HCT116 (cell line): ENCODE measurements around the gene LFNG. TPM values are rescaled to one million over a fixed set of nuclear protein-coding genes. Genes with fewer than 3 reads are reported as not detected.

Experiments used
- ATAC-seq: fragments of 200-7000 bp; cut with Tn5 transposase; 2 replicates; pipeline ENCODE4 v1.9.1; 2020; ENCODE audit warnings: mild to moderate bottlenecking, moderate library complexity
- BruUV-seq: library from RNA; stranded (reverse); fragments of 400-500 nt; replicated peaks from 2 replicates; lab custom pipeline; 2021; lab: Mats Ljungman, UMichigan
- CTCF ChIA-PET: fragments of 300-600 bp; sonication (Branson Sonifier 250); formaldehyde crosslinking; loops from one replicate; lab custom pipeline; 2021; ENCODE audit warnings: antibody characterized with exemption; lab: Charles Lee
- POLR2A ChIA-PET: fragments of 300-600, 350-600 bp; sonication (Branson Sonifier 250); formaldehyde crosslinking; loops from one replicate; lab custom pipeline; 2021; ENCODE audit warnings: antibody characterized with exemption; lab: Charles Lee
- RAD21 ChIA-PET, 2 experiments: fragments of 300-600 bp; sonication (Branson Sonifier 250); formaldehyde crosslinking; loops; one replicate each; lab custom pipeline; 2023; ENCODE audit warnings: low total read pairs in 2 of 2; ENCODE audit not compliant: uncharacterized antibody in 2 of 2, unreplicated experiment in 2 of 2, low non-redundant PET in 1 of 2; lab: Charles Lee
- DNase-seq: peaks from one replicate; pipeline ENCODE4 v3.0.0-alpha.2; 2010; ENCODE audit warnings: low read depth, low spot score
- H2AFZ ChIP-seq: fragments of 200-600 bp; shearing (Covaris generic), sonication (generic); 2 replicates; pipeline ENCODE4 v1.6.1; 2017; ENCODE audit warnings: low read depth, mixed run types, mixed read lengths, antibody characterized with exemption, low read length; ENCODE audit not compliant: poor library complexity, severe bottlenecking
- H3K27ac ChIP-seq: 2 replicates; pipeline ENCODE4 v1.5.1; 2012; ENCODE audit warnings: low read depth, low read length
- H3K27me3 ChIP-seq: fragments of 200-600 bp; sonication (generic); 2 replicates; pipeline ENCODE4 v1.6.1; 2016; ENCODE audit warnings: mixed run types, low read length, mixed read lengths; ENCODE audit not compliant: insufficient read depth
- H3K36me3 ChIP-seq, 2 experiments: fragments of 200-500 bp in 1 of 2; fragments of 200-600 bp in 1 of 2; sonication (Bioruptor generic) in 1 of 2; sonication (generic) in 1 of 2; 2 replicates each; pipeline versions ENCODE4 v1.5.1 to v1.6.1; 2014 to 2016; ENCODE audit warnings: low read length in 2 of 2, inconsistent platforms in 1 of 2, mixed read lengths in 1 of 2, mixed run types in 1 of 2; ENCODE audit not compliant: insufficient read depth in 2 of 2, control insufficient read depth in 1 of 2
- H3K4me1 ChIP-seq, 2 experiments: fragments of 200-600 bp in 1 of 2; sonication (generic) in 1 of 2; 2 replicates each; pipeline versions ENCODE4 v1.5.1 to v1.6.1; 2012 to 2017; ENCODE audit warnings: low read length in 2 of 2, inconsistent platforms in 1 of 2, mild to moderate bottlenecking in 1 of 2, mixed read lengths in 1 of 2, mixed run types in 1 of 2, moderate library complexity in 1 of 2; ENCODE audit not compliant: insufficient read depth in 2 of 2, control insufficient read depth in 1 of 2
- H3K4me2 ChIP-seq: fragments of 200-600 bp; sonication (generic); 2 replicates; pipeline ENCODE4 v1.6.1; 2017; ENCODE audit warnings: mixed run types, low read length, mixed read lengths
- H3K4me3 ChIP-seq, 2 experiments: fragments of 200-600 bp in 1 of 2; sonication (generic) in 1 of 2; replicated peaks in 1 of 2; 2 replicates each; pipeline ENCODE4 v1.5.1; 2011 to 2016; ENCODE audit warnings: low read length in 2 of 2, control low read depth in 1 of 2, low read depth in 1 of 2, mild to moderate bottlenecking in 1 of 2, mixed read lengths in 1 of 2, mixed run types in 1 of 2
- H3K79me2 ChIP-seq: fragments of 200-600 bp; sonication (generic); 2 replicates; pipeline ENCODE4 v1.6.1; 2017; ENCODE audit warnings: mild to moderate bottlenecking, mixed run types, low read length, moderate library complexity, mixed read lengths; ENCODE audit not compliant: insufficient read depth
- H3K9ac ChIP-seq: fragments of 200-600 bp; sonication (generic); 2 replicates; pipeline ENCODE4 v1.6.1; 2016; ENCODE audit warnings: low read length, mixed read lengths
- H3K9me2 ChIP-seq: fragments of 200-600 bp; sonication (generic), shearing (Covaris generic); 2 replicates; pipeline ENCODE4 v1.6.1; 2017; ENCODE audit warnings: mixed run types, mild to moderate bottlenecking, moderate library complexity; ENCODE audit not compliant: insufficient read depth
- H3K9me3 ChIP-seq, 2 experiments: fragments of 200-500 bp in 1 of 2; fragments of 200-600 bp in 1 of 2; sonication (Bioruptor generic) in 1 of 2; sonication (generic) in 1 of 2; 2 replicates each; pipeline ENCODE4 v1.6.1; 2014 to 2017; ENCODE audit warnings: low read length in 2 of 2, mixed read lengths in 2 of 2, inconsistent platforms in 1 of 2, low read depth in 1 of 2, mild to moderate bottlenecking in 1 of 2, mixed run types in 1 of 2, moderate library complexity in 1 of 2; ENCODE audit not compliant: control insufficient read depth in 1 of 2, insufficient read depth in 1 of 2
- H4K20me1 ChIP-seq: fragments of 200-600 bp; sonication (generic), shearing (Covaris generic); 2 replicates; pipeline ENCODE4 v1.6.1; 2017; ENCODE audit warnings: mixed run types, mild to moderate bottlenecking, moderate library complexity; ENCODE audit not compliant: insufficient read depth
- CBX3 ChIP-seq: IDR thresholded peaks from 2 replicates; pipeline ENCODE4 v1.6.1; 2012; ENCODE audit warnings: low read depth
- CEBPB ChIP-seq: IDR thresholded peaks from 2 replicates; pipeline ENCODE4 v1.6.1; 2012; ENCODE audit warnings: low read depth
- CTCF ChIP-seq, 3 experiments: fragments of 200-600 bp in 1 of 3; sonication (generic) in 1 of 3; IDR thresholded peaks in 2 of 3; conservative IDR thresholded peaks in 1 of 3; 2 replicates each; pipeline ENCODE4 v1.5.1; 2012 to 2017; ENCODE audit warnings: low read depth in 2 of 3, low read length in 2 of 3, antibody characterized with exemption in 1 of 3, borderline replicate concordance in 1 of 3, control low read depth in 1 of 3, mild to moderate bottlenecking in 1 of 3, mixed read lengths in 1 of 3, mixed run types in 1 of 3, moderate library complexity in 1 of 3; ENCODE audit not compliant: insufficient read depth in 1 of 3
- EGR1 ChIP-seq: IDR thresholded peaks from 2 replicates; pipeline ENCODE4 v1.6.1; 2012; ENCODE audit warnings: low read depth
- ELF1 ChIP-seq: IDR thresholded peaks from 2 replicates; pipeline ENCODE4 v1.6.1; 2012; ENCODE audit warnings: low read depth, borderline replicate concordance
- EZH2 ChIP-seq: fragments of 200-600 bp; sonication (generic); IDR thresholded peaks from 2 replicates; pipeline ENCODE4 v1.6.1; 2017; ENCODE audit warnings: antibody characterized with exemption, mixed run types
- FOSL1 ChIP-seq: IDR thresholded peaks from 2 replicates; pipeline ENCODE4 v1.6.1; 2012; ENCODE audit warnings: low read depth
- MAX ChIP-seq: IDR thresholded peaks from 2 replicates; pipeline ENCODE4 v1.6.1; 2012
- POLR2A ChIP-seq: IDR thresholded peaks from 2 replicates; pipeline ENCODE4 v1.7.0; 2011; ENCODE audit warnings: borderline replicate concordance; ENCODE audit not compliant: insufficient read depth, insufficient read length; ENCODE audit errors: extremely low read depth
- RAD21 ChIP-seq: IDR thresholded peaks from 2 replicates; pipeline ENCODE4 v1.6.1; 2012; ENCODE audit warnings: low read depth, mild to moderate bottlenecking
- SRF ChIP-seq: IDR thresholded peaks from 2 replicates; pipeline ENCODE4 v1.6.1; 2012; ENCODE audit warnings: low read depth
- YY1 ChIP-seq: IDR thresholded peaks from 2 replicates; pipeline ENCODE4 v1.6.1; 2011; ENCODE audit warnings: low read length, low read depth, moderate library complexity, mild to moderate bottlenecking; ENCODE audit not compliant: insufficient replicate concordance; ENCODE audit errors: extremely low read depth
- intact Hi-C: fragments of 100-400 bp; cut with micrococcal nuclease; formaldehyde crosslinking; loops from 2 replicates; pipeline ENCODE4 v1.10.0; 2022
- total RNA-seq: library from RNA; stranded (reverse); gene quantifications from one replicate; pipeline ENCODE4 v1.2.1, GENCODE V29; 2021; ENCODE audit not compliant: unreplicated experiment
- TF ChIP-seq, protein P1 (sequence below): IDR thresholded peaks from 2 replicates; pipeline ENCODE4 v1.6.1; 2012

Gene LFNG
- total RNA-seq, 1 experiment from 2014 or later = 14.3 TPM

GRCh38 chr7:2528481-2529095 is 9.0 kb downstream of the LFNG start (continued):
- TF ChIP-seq CTCF (IDR thresholded peaks at IDR 0.05 in 2 of 3, conservative IDR thresholded peaks at IDR 0.05 in 1 of 3; ENCODE audit: borderline replicate concordance in 1 of 3, insufficient read depth in 1 of 3, low read depth in 2 of 3, low read length in 2 of 3) (no peak), YY1 (no peak), SRF (no peak), POLR2A (no peak)

GRCh38 chr7:2529161-2530070 is 9.8 kb downstream of the LFNG start:
- no peaks in the 10 kb centered on the region for H3K9me2 ChIP-seq
- H4K20me1 ChIP-seq = no peaks in the 10 kb centered on the region
- no peaks in the 10 kb centered on the region for H3K27me3 ChIP-seq
- ChIA-PET RAD21 (interaction anchor here in 1 of 2 experiments (0.6 kb wide), 2 partner anchors 26 to 78 kb away, joined by 3 read pairs; partner anchors contain the start of gene BRAT1), CTCF (interaction anchor here (0.6 kb wide), 1 partner anchor 61 kb away, joined by 3 read pairs; no protein-coding TSS in a partner anchor), POLR2A (no interaction called here)
- peak overlapping the region; percentile 37; the same call in 1 of the 2 replicates for H3K27ac ChIP-seq
- H2AFZ ChIP-seq = no peak overlapping the region
- ATAC-seq (peak; percentile 60), DNase-seq (no peak)
- H3K79me2 ChIP-seq = no peaks in the 10 kb centered on the region
- H3K36me3 ChIP-seq = no peaks in the 10 kb centered on the region
- TF ChIP-seq FOSL1 (no peak), EZH2 (no peak), EGR1 (no peak), MAX (no peak), CBX3 (no peak), YY1 (no peak), ELF1 (no peak), CEBPB (no peak), RAD21 (no peak)
- TF ChIP-seq, protein P1, sequence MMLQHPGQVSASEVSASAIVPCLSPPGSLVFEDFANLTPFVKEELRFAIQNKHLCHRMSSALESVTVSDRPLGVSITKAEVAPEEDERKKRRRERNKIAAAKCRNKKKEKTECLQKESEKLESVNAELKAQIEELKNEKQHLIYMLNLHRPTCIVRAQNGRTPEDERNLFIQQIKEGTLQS = no peak
- no peaks in the 10 kb centered on the region for H3K9me3 ChIP-seq
- BruUV-seq = no TSS peak
- peak overlapping the region; percentile 12; the same call in 1 of the 2 replicates for H3K9ac ChIP-seq
- peak overlapping the region; percentile 56 for H3K4me2 ChIP-seq
- peak overlapping the region in 1 of 2 experiments; percentile 20; a peak in 1 of 4 replicates for H3K4me3 ChIP-seq
- H3K4me1 ChIP-seq = peaks cover 47 to 53% of the 10 kb centered on the region in 2 experiments
- intact Hi-C loops = no loop called here
